HG03520 (cell line): ENCODE measurements around the gene SLF2.
"Not testable (repeated sequence)": the region's sequence is repeated elsewhere in the genome, so short reads cannot be mapped to it uniquely, and the experiment has no call there.

Source experiments
- ATAC-seq: cut with Tn5 transposase; IDR thresholded peaks from one replicate; pipeline ENCODE4 v1.9.1; 2021; ENCODE audit warnings: mild to moderate bottlenecking, moderate library complexity; ENCODE audit not compliant: unreplicated experiment

Gene SLF2

GRCh38 chr10:100960251-100960650 lies 47.5 kb downstream of the SLF2 start:
- ATAC-seq = no peak

GRCh38 chr10:100962351-100963080 lies 49.8 kb downstream of the SLF2 start:
- no peak for ATAC-seq

- ATAC-seq = no peak
These were observed 51.1 kb downstream of the SLF2 start for GRCh38 chr10:100963826-100964225.

GRCh38 chr10:100965820-100966219 lies 53.1 kb downstream of the SLF2 start:
- no peak for ATAC-seq

- no peak for ATAC-seq
These were observed 54.1 kb downstream of the SLF2 start for GRCh38 chr10:100966887-100967286.

GRCh38 chr10:100967332-100967731 lies 54.6 kb downstream of the SLF2 start:
- no peak for ATAC-seq

GRCh38 chr10:100968062-100968736 lies 55.4 kb downstream of the SLF2 start:
- no peak for ATAC-seq

- ATAC-seq = no peak
These were observed 56.1 kb downstream of the SLF2 start for GRCh38 chr10:100968863-100969186.

- ATAC-seq = no peak
These were observed 56.7 kb downstream of the SLF2 start, which contains the start of gene SEMA4G for GRCh38 chr10:100969187-100970075. SEMA4G (plus strand) TSS chr10:100969504; CDS start chr10:100972913, 3,409 bp downstream.

- ATAC-seq = no peak
These were observed 57.5 kb downstream of the SLF2 start for GRCh38 chr10:100970076-100970913.

- no peak for ATAC-seq
These were observed 58.4 kb downstream of the SLF2 start for GRCh38 chr10:100970914-100971811.

- no peak for ATAC-seq
These were observed 59.5 kb downstream of the SLF2 start for GRCh38 chr10:100972115-100972903.

GRCh38 chr10:100972904-100973535 lies 60.3 kb downstream of the SLF2 start:
- ATAC-seq = no peak

- ATAC-seq = not testable (repeated sequence)
These were observed 62.6 kb downstream of the SLF2 start for GRCh38 chr10:100975397-100975796.

- ATAC-seq = no peak
These were observed 64.1 kb downstream of the SLF2 start for GRCh38 chr10:100976906-100977305.

- ATAC-seq = no peak
These were observed 64.7 kb downstream of the SLF2 start for GRCh38 chr10:100977436-100977835.

- ATAC-seq = no peak
These were observed 65.5 kb downstream of the SLF2 start for GRCh38 chr10:100978121-100978900.

- ATAC-seq = no peak
These were observed 66.1 kb downstream of the SLF2 start for GRCh38 chr10:100978901-100979195.
